HG03571 (cell line): Measurements from ENCODE around the gene DPY19L1.
"Not testable (repeated sequence)": the region's sequence is repeated elsewhere in the genome, so short reads cannot be mapped to it uniquely, and the experiment has no call there.

ENCODE experiments used
- ATAC-seq: cut with Tn5 transposase; IDR thresholded peaks from one replicate; pipeline ENCODE4 v1.9.1; 2021; ENCODE audit not compliant: unreplicated experiment

The DPY19L1 gene

GRCh38 chr7:35037211-35037525 lies at the start of gene DPY19L1:
TSS of gene DPY19L1 (minus strand) at chr7:35037485. CDS start at chr7:35037394, 91 bp downstream.
- ATAC-seq = peak; percentile 28

- ATAC-seq = not testable (repeated sequence)
Measured at GRCh38 chr7:35079517-35079916, 42.2 kb upstream of the DPY19L1 start.

GRCh38 chr7:35074008-35074407 lies 36.7 kb upstream of the DPY19L1 start:
- not testable (repeated sequence) for ATAC-seq

- ATAC-seq = not testable (repeated sequence)
Measured at GRCh38 chr7:35072950-35073827, 35.9 kb upstream of the DPY19L1 start.

GRCh38 chr7:35069084-35069483 lies 31.8 kb upstream of the DPY19L1 start:
- not testable (repeated sequence) for ATAC-seq

- ATAC-seq = not testable (repeated sequence)
Measured at GRCh38 chr7:35065382-35065781, 28.1 kb upstream of the DPY19L1 start.

GRCh38 chr7:35058571-35058970 lies 21.3 kb upstream of the DPY19L1 start:
- ATAC-seq = not testable (repeated sequence)

- not testable (repeated sequence) for ATAC-seq
Measured at GRCh38 chr7:35057505-35058451, 20.5 kb upstream of the DPY19L1 start.

GRCh38 chr7:35055733-35056132 lies 18.4 kb upstream of the DPY19L1 start:
- not testable (repeated sequence) for ATAC-seq

- ATAC-seq = not testable (repeated sequence)
Measured at GRCh38 chr7:35053488-35054175, 16.3 kb upstream of the DPY19L1 start.

- ATAC-seq = not testable (repeated sequence)
Measured at GRCh38 chr7:35048390-35048789, 11.1 kb upstream of the DPY19L1 start.

- not testable (repeated sequence) for ATAC-seq
Measured at GRCh38 chr7:35047912-35048305, 10.6 kb upstream of the DPY19L1 start.

- ATAC-seq = not testable (repeated sequence)
Measured at GRCh38 chr7:35047263-35047911, 10.1 kb upstream of the DPY19L1 start.

GRCh38 chr7:35043301-35043700 lies 6.0 kb upstream of the DPY19L1 start:
- ATAC-seq = not testable (repeated sequence)

- ATAC-seq = no peak
Measured at GRCh38 chr7:35040906-35041305, 3.6 kb upstream of the DPY19L1 start.

- no peak for ATAC-seq
Measured at GRCh38 chr7:35039343-35039742, 2.1 kb upstream of the DPY19L1 start.

GRCh38 chr7:35038354-35038753 lies 1.1 kb upstream of the DPY19L1 start:
- ATAC-seq = no peak

- ATAC-seq = peak; percentile 87
Measured at GRCh38 chr7:35037526-35038341, 449 bp upstream of the DPY19L1 start.

GRCh38 chr7:35036361-35037171 lies 719 bp downstream of the DPY19L1 start:
- ATAC-seq = no peak
